Middle frontal gyrus (tissue), 1 donor: ENCODE measurements around the gene ATG4A.

ENCODE experiments used
- DNase-seq: peaks from one replicate; pipeline ENCODE4 v3.0.0-alpha.2; 2015; ENCODE audit warnings: low spot score; ENCODE audit errors: extremely low spot score

Gene ATG4A

DNA sequence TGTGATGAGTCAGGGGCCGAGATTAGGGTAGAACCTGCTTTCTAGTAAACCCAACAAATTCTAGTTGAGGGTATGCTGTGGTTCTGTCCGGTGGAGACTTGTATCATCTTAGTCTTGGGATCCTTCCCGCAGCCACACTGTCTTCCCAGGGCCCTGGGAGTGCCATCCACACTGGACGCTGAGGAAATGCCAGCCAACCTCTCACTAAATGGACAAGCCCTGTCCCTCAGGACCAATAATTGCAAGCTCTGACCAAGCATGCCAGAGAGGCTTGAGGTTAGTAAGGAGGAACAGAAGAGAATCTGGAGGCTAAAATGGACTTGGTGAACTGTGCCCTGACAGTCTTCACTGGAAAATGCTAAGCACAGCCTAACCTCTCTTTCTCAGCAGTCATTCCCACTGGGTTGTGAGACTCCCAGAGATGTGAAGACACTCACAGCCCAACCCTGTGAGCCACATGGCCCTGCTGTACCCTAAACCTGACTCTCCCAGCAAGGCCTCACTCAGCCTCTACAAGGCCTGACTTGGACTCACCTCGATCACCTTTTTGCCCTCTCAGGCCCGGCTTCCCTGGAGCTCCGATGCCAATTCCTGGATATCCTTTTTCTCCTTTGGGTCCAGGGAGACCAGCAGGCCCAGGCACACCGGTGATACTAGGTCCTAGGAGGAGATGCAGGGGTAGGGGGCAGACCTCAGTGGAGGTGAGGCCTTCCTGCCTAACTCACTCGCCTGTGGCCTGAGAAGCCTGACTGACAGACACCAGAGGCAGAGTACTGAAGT, 77.6 kb downstream of the ATG4A start:
- DNase-seq, result no peak

DNA sequence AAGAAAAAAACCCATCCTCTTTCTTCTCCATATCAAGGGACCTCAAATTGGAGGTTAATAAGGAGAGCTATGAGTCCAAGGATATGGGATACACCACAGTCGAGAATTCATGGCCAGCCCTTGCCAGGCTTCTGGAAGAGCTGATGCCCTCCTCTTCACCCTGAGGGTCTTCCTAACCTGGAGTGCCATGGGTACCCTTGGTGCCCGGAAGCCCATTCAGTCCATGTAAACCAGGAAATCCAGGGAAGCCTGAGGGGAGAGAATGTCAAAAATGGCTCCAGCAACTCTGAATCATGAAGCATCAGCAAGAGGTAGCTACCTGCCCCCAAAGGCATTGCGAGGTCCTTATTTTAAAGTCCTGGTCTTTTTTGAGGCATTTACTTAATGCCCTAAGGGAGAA, 78.2 kb downstream of the ATG4A start:
- no peak for DNase-seq

DNA sequence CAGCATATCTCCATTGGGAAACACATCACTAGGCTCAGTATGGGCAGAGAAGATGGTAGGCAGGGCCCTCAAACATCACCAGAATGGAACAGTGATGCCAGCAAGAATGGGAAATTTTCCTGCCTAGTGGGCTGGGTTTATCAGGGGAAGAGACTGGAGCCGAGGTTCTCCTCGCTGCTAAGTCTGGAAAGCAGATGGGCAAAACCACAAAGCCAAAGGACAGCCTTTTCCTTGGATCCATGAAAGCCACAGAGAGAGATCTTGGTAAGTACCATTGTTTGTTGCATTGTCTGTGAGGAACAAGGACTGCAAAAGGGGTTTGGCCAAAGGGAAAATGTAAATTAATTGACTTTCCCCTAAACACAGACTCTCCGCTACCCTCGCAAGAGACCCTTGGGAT, 80.1 kb downstream of the ATG4A start:
- no peak for DNase-seq

DNA sequence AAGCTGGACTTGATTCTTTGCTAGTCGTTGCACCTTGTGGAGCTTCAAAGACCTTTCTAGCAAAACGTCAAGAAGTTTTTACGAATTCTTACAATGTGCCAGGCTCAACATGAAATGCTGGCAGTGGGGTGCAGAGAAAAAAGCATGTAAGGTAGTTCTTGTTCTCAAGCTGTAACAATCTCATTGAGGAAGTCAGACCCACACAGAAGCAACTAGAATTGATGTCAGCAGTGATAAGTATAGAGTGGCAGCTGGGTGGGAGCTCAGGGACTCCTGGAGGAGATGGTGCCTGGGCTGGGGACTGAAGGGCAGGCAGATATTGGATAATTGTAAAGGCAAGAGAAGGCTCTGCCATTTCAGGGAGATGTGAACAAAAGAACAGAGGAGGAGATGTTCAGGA, 82.3 kb downstream of the ATG4A start:
- DNase-seq, result no peak

DNA sequence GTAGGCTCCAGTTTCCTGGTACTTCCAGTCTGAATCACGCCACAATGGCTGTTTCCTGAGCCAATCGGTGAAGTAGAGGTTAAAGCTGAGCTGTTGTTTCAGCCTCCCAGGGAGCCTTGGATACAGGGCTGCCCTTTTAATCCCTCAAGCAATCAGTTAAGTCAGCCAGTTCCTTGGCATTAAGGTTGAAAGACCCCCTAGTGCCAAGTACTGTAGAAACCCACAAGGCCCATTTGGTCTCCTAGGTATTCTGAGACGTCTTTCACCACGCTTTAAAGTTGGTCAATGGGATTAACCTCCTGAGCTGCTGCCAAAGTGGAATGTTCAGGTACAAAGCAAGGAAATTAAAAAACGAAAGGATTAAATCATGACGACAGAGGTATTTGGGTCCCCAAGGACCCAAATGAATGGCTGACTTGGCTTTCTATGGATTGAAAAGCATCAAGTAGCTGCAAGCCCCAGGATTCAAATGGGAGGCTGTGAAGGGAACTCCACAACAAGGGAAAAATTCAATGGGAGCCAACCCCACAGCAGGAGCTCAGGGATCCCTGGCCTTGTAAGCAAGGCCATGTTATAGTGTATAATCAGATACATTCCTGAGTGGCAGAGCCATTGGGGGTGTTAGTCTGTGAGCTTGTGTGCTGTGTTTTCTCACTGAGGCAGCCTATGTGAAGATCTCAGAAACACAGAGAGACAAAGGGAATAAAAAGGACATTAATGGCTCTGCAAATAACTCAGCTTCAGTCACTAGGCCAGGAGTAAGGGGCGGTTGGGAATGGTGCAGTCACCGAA, 86.0 kb downstream of the ATG4A start:
- DNase-seq, result no peak

DNA sequence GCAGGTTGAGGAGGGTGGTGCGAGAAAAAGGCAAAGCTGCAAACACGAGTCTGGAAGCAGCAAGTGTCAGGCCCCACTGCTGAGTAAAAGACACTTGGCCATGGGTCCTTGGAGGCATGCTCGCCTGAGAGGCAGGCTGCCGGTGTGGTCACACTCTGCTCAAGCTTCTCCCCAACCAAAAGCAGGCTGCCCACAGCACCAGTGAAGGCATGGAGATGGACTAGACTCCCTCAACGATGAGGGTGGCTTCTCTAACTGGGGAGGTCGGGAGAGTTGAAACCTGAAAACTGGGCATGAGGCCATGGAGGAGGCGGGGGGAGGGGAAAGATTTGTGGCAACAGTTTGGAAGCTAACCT, 86.5 kb downstream of the ATG4A start:
- no peak for DNase-seq

DNA sequence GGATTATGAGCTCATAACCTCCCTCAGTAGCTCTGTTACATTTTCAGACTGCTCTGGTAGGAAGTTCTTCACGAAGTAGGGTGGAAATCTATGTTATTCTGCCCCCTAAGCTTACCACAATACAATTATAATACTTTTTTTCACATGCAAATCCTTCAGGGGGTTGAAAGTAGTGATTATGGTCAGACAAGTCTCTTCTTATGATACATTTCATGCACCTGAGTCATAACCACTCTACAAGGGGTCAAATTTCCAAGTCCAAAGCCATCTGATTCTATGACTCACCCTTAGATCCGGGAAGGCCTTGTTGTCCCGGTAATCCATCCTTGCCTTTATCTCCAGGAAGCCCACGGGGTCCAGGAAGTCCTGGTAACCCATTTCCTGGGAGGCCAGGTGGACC, 95.2 kb downstream of the ATG4A start:
- no peak for DNase-seq

DNA sequence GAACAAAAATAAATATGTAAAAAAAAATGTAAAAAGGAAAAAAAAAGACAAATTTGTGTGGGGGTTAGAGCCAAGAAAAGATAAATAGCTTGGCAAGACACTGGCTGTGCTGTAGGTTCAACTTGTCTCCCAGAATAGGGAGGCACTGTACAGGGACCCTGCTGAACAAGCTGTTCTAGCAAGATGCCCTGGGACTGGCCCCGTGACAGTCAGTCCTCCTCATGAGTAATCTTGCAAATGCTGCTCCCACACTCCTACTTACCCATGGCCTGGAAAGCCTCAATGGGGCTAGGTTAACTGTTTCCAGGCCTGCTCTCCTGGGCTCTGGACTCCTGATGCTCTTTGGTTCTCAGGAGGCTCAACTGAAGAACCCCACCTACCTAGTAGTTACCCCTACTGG, 106.8 kb downstream of the ATG4A start:
- DNase-seq, result no peak

DNA sequence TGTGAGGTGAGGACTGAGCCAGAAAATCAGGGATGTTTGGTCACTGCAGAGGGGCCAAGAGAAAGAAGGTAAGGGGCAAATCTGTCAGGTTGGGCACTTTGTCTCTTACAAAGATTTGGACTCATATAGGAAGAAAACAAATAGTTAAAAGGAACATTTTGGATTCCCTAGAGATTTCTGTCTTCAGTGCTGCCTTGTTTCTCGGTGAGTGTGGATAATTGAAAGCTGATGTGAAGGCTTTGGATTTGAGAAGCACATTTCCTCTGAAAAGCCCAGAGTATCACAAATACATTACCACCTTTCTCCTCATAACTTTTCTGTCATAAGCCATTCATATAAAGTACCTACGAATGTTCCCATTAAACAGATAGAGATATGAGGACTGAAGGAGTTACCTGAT, 107.5 kb downstream of the ATG4A start:
- DNase-seq, result no peak

DNA sequence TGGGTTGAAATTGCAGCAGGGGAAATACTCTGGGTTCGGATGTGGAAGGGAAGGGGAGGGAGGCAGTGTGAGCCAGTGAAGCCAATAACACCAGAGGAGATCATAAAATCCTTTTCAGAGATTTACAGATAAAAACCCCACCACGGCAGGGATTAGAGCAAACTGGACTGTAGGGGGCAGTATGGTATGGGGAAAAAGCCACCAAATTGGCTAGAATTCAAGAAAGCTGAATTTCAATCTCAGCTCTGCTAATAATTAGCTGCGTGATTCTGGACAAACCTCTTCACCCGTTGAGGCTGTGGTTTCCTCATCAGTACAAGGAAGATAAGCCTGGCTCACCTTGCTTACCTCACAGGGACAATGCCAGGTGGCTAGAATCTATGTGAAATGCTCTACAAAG, 108.1 kb downstream of the ATG4A start:
- DNase-seq, result no peak

DNA sequence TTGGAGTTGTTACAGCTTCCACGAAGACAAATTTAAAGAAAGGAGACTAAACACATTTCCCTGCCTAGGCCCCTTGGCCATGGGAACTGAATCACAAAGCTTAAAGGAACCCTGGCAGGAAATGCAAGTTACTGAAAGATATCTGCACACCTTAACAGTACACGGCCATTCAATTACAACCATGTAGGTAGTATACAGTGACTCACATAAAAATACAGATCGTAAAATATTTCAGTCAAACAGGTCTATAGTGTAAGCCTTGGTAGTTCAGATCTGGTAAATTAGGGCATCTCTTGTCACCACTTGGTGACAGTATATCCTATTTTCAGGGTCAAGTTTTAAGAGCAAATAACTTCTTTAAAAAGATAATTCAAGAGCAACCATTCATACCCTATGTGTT, 112.0 kb downstream of the ATG4A start:
- no peak for DNase-seq
